Coronary artery (tissue), 2 donors: Measurements from ENCODE around the gene PLPP1.
"Not testable (repeated sequence)": the region's sequence is repeated elsewhere in the genome, so short reads cannot be mapped to it uniquely, and the experiment has no call there.

ENCODE experiments used
- DNase-seq: peaks from one replicate; pipeline ENCODE4 v3.0.0-alpha.2; 2017; ENCODE audit warnings: low spot score
- H3K27ac ChIP-seq, 2 donors: fragments of 200-600 bp; sonication (generic); one replicate each; pipeline ENCODE4 v1.5.1; 2016 to 2019
- H3K4me3 ChIP-seq: fragments of 200-600 bp; sonication (generic); 2 replicates; pipeline ENCODE4 v1.5.1; 2016; ENCODE audit warnings: mild to moderate bottlenecking, moderate library complexity
- TF ChIP-seq, protein P1 (sequence below): fragments of 200-600 bp; sonication (generic); IDR thresholded peaks from one replicate; pipeline ENCODE4 v1.5.1; 2019; ENCODE audit warnings: antibody characterized with exemption

PLPP1 gene

GRCh38 chr5:55509097-55509496 is 25.7 kb downstream of the PLPP1 start:
- no peak overlapping the region for H3K27ac ChIP-seq

DNA sequence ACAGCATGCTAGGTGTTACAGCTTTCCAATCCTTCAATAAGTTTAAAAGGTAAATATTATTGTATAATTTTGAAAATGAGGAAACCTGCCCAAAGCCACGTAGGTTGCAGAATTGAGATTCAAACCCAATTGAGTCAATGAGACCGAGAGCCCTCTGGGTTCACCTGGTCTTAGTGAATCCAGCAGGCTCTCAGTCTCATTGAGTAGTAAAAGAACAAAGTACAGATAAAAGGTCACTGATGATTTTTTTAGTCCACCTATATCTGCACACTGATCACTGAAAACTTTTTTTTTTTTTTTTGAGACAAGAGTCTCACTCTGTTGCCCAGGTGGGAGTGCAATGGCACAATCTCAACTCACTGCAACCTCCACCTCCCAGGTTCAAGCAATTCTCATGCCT is 27.2 kb downstream of the PLPP1 start:
- TF ChIP-seq, protein P1, sequence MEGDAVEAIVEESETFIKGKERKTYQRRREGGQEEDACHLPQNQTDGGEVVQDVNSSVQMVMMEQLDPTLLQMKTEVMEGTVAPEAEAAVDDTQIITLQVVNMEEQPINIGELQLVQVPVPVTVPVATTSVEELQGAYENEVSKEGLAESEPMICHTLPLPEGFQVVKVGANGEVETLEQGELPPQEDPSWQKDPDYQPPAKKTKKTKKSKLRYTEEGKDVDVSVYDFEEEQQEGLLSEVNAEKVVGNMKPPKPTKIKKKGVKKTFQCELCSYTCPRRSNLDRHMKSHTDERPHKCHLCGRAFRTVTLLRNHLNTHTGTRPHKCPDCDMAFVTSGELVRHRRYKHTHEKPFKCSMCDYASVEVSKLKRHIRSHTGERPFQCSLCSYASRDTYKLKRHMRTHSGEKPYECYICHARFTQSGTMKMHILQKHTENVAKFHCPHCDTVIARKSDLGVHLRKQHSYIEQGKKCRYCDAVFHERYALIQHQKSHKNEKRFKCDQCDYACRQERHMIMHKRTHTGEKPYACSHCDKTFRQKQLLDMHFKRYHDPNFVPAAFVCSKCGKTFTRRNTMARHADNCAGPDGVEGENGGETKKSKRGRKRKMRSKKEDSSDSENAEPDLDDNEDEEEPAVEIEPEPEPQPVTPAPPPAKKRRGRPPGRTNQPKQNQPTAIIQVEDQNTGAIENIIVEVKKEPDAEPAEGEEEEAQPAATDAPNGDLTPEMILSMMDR = no peak
- no peak overlapping the region for H3K27ac ChIP-seq
- no peak for DNase-seq
- H3K4me3 ChIP-seq = no peak overlapping the region

More at GRCh38 chr5:55509097-55509496, 25.7 kb downstream of the PLPP1 start:
- H3K4me3 ChIP-seq = no peak overlapping the region
- TF ChIP-seq, protein P1 = no peak
- no peak for DNase-seq

- H3K4me3 ChIP-seq, DNase-seq, H3K27ac ChIP-seq: not testable (repeated sequence)
Observed at GRCh38 chr5:55505711-55506110, 29.1 kb downstream of the PLPP1 start.

DNA sequence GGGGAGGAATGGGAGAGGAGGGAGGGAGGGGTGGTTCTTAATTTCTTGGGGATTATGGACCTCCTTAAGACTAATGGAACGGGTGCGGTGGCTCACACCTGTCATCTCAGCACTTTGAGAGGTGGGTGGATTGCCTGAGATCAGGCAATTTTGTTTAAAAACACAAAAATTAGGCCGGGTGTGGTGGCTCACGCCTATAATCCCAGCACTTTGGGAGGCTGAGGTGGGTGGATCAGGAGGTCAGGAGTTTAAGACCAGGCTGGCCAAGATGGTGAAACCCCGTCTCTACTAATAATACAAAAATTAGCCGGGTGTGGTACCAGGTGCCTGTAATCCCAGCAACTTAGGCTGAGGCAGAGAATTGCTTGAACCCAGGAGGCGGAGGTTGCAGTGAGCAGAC is 30.8 kb downstream of the PLPP1 start:
- H3K27ac ChIP-seq, DNase-seq, H3K4me3 ChIP-seq: not testable (repeated sequence)

DNA sequence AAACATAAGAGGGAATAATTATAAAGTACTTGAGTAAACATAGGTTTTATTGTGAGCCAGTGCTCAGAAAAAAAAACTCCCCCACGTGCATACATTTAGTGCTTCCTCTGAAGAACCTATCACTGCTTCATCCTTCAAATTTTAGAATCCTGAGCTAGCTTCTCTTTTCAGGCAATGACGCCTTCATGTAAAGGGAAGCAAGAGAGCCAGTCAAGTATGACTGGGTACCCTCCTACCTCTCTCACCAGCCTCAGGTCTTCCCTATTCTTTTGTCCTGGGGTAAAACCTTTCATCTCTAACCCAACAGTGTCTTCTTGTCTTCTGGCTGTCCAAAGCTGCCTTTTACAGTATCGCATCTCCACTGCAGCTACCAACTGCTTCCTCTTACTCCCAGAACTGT is 32.0 kb downstream of the PLPP1 start:
- no peak overlapping the region for H3K4me3 ChIP-seq
- no peak overlapping the region for H3K27ac ChIP-seq
- no peak for DNase-seq
- TF ChIP-seq, protein P1 = no peak

GRCh38 chr5:55498457-55498856 is 36.3 kb downstream of the PLPP1 start:
- no peak for DNase-seq
- TF ChIP-seq, protein P1 = no peak
- no peak overlapping the region for H3K27ac ChIP-seq
- no peak overlapping the region for H3K4me3 ChIP-seq

DNA sequence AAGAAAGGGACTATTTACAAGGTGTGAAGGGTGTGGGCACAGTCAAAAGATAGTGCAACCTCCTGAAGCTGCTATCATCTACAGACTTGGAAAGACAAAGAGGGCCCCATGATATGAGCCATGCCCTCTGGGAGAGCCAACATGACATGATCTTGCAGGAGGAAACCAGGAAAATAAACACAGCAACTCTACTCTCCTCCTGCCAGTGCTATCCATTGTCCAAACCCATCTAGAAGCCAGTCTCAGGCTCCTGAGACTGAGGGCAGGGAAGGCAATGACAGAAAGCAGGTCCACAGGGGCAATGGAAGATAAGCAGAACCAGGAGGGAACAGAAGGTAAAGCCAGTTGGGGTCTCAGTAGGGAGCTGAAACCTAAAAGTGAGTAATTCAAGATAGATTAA is 37.1 kb downstream of the PLPP1 start:
- no peak for DNase-seq
- H3K4me3 ChIP-seq = no peak overlapping the region
- TF ChIP-seq, protein P1 = no peak

DNA sequence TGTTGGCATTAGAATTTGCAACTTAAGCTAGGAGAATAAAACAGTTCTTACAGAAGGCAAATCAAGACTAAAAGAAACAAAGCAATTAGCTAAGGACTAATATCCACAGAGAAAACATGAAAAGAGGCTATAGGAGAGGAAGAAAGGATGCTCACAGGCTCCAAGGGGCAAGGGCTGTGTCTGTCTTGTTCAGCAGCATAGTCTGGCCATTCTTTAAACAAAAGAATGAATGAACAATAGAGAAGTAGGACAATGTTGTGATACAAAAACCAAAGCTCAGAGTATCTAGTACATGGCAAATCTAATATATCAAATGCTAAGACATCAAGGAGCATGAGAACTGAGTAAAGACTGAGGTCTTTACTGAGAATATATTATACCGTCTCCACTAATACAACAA is 39.5 kb downstream of the PLPP1 start:
- H3K4me3 ChIP-seq = no peak overlapping the region
- H3K27ac ChIP-seq = no peak overlapping the region
- DNase-seq = no peak
- TF ChIP-seq, protein P1 = no peak

More for the DNA sequence above, 37.1 kb downstream of the PLPP1 start:
- H3K27ac ChIP-seq = peak overlapping the region in 1 of 2 donors; percentile 17
